ENCODE measurements around the gene SLC35E4. TPM values are rescaled to one million over a fixed set of nuclear protein-coding genes. Genes with fewer than 3 reads are reported as not detected.
A peak's percentile ranks its signal among the peaks of the same experiment; 100 is the strongest.

Gene SLC35E4
- total and polyA plus RNA-seq, 9 of the 15 experiments (the other 6 are each of a cell fraction or from before 2014, with no cell fraction given), result 0.06 to 2.3 (median 0.86) TPM; not detected in 1

- TF ChIP-seq ATF3 (IDR thresholded peaks at IDR 0.05), result peak; percentile 91
- no peak for TF ChIP-seq ATF3 (CRISPR knock-in tag; conservative IDR thresholded peaks at IDR 0.05)
- TF ChIP-seq NR4A1 (CRISPR knock-in tag; IDR thresholded peaks at IDR 0.05), result no peak
- peak; percentile 76; the same call in 1 of the 2 replicates for TF ChIP-seq NR4A1 (tag; IDR thresholded peaks at IDR 0.05)
- TF ChIP-seq KAT7 (CRISPR knock-in tag; IDR thresholded peaks at IDR 0.05; ENCODE audit: borderline replicate concordance), result 0 out of 2 replicates have a peak, but pooled peaks have one; percentile 51
- peak; percentile 97 for TF ChIP-seq ZNF316 (IDR thresholded peaks at IDR 0.05)
- no peak for TF ChIP-seq THRAP3 (IDR thresholded peaks at IDR 0.05; ENCODE audit: borderline replicate concordance)
- 0 out of 2 replicates have a peak, but pooled peaks have one; percentile 7 for TF ChIP-seq SPI1 (IDR thresholded peaks at IDR 0.05; ENCODE audit: borderline replicate concordance, low read depth, low read length)
- TF ChIP-seq PRDM10 (IDR thresholded peaks at IDR 0.05; ENCODE audit: partially characterized antibody), result peak; percentile 3
- TF ChIP-seq CREM (IDR thresholded peaks at IDR 0.05; ENCODE audit: low read depth), result 0 out of 2 replicates have a peak, but pooled peaks have one; percentile 23
- peak; percentile 66 for TF ChIP-seq EP400 (IDR thresholded peaks at IDR 0.05)
- peak; percentile 89 for TF ChIP-seq L3MBTL2 (IDR thresholded peaks at IDR 0.05)
- 0 out of 2 replicates have a peak, but pooled peaks have one; percentile 20 for TF ChIP-seq NFRKB (IDR thresholded peaks at IDR 0.05; ENCODE audit: low read depth)
- TF ChIP-seq KLF16 (IDR thresholded peaks at IDR 0.05), result peak; percentile 17; the same call in 1 of the 2 replicates
- TF ChIP-seq CREB3L1 (IDR thresholded peaks at IDR 0.05; ENCODE audit: borderline replicate concordance, low read depth), result peak; percentile 38; the same call in 1 of the 2 replicates
- TF ChIP-seq ZNF232 (CRISPR knock-in tag; IDR thresholded peaks at IDR 0.05), result no peak
- TF ChIP-seq ZNF592 (IDR thresholded peaks at IDR 0.05), result peak; percentile 96
- TF ChIP-seq CBFA2T3 (IDR thresholded peaks at IDR 0.05), result peak; percentile 27; the same call in 1 of the 2 replicates
These were observed 26.1 kb upstream of the SLC35E4 start (continued) for GRCh38 chr22:30609260-30610185.
